ENCODE measurements around the gene PSMA2.

- TF ChIP-seq, protein P1, sequence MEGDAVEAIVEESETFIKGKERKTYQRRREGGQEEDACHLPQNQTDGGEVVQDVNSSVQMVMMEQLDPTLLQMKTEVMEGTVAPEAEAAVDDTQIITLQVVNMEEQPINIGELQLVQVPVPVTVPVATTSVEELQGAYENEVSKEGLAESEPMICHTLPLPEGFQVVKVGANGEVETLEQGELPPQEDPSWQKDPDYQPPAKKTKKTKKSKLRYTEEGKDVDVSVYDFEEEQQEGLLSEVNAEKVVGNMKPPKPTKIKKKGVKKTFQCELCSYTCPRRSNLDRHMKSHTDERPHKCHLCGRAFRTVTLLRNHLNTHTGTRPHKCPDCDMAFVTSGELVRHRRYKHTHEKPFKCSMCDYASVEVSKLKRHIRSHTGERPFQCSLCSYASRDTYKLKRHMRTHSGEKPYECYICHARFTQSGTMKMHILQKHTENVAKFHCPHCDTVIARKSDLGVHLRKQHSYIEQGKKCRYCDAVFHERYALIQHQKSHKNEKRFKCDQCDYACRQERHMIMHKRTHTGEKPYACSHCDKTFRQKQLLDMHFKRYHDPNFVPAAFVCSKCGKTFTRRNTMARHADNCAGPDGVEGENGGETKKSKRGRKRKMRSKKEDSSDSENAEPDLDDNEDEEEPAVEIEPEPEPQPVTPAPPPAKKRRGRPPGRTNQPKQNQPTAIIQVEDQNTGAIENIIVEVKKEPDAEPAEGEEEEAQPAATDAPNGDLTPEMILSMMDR (IDR thresholded peaks at IDR 0.05; ENCODE audit: borderline replicate concordance, extremely low read depth, low read length, poor library complexity, severe bottlenecking), result no peak
- no peak for TF ChIP-seq EZH2 (IDR thresholded peaks at IDR 0.05; ENCODE audit: borderline replicate concordance, low read depth, low read length, severe bottlenecking)
These were observed 2.3 kb upstream of the PSMA2 start for GRCh38 chr7:42934291-42934690.
